Loucy (cell line): ENCODE measurements around the gene PRAMEF12.

Source experiments
- CTCF ChIP-seq: fragments of 200-600 bp; sonication (generic); conservative IDR thresholded peaks from 2 replicates; pipeline ENCODE4 v1.5.1; 2014; ENCODE audit warnings: mild to moderate bottlenecking, antibody characterized with exemption, low read length
- EZH2phosphoT487 ChIP-seq: fragments of 200-600 bp; IDR thresholded peaks from 2 replicates; pipeline ENCODE4 v1.6.1; 2018; ENCODE audit warnings: antibody characterized with exemption, mild to moderate bottlenecking, moderate library complexity, borderline replicate concordance

GRCh38 chr1:12764016-12764415 lies 9.5 kb upstream of the PRAMEF12 start:
- TF ChIP-seq CTCF (no peak), EZH2phosphoT487 (no peak)
